ENCODE measurements around the gene FEM1A.
"Not testable (repeated sequence)": the region's sequence is repeated elsewhere in the genome, so short reads cannot be mapped to it uniquely, and the experiment has no call there.

The FEM1A gene

GRCh38 chr19:4814625-4815425, 23.3 kb downstream of the FEM1A start:
- DNase-seq = no peak

GRCh38 chr19:4815426-4816201, 24.1 kb downstream of the FEM1A start:
- peak; percentile 96 for DNase-seq

GRCh38 chr19:4816202-4816949, 24.8 kb downstream of the FEM1A start:
- peak in 1 of 2 experiments; percentile 5 for DNase-seq

GRCh38 chr19:4816950-4817278, 25.4 kb downstream of the FEM1A start:
- no peak for DNase-seq

GRCh38 chr19:4817467-4818277, 26.1 kb downstream of the FEM1A start:
- DNase-seq = no peak

- DNase-seq = no peak
Observed at GRCh38 chr19:4821265-4821664, 29.7 kb downstream of the FEM1A start.

- not testable (repeated sequence) for DNase-seq
Observed at GRCh38 chr19:4822354-4822753, 30.8 kb downstream of the FEM1A start.

- no peak for DNase-seq
Observed at GRCh38 chr19:4823577-4823976, 32.0 kb downstream of the FEM1A start.

GRCh38 chr19:4829001-4829712, 37.6 kb downstream of the FEM1A start:
- no peak for DNase-seq

- DNase-seq = no peak
Observed at GRCh38 chr19:4830332-4830731, 38.8 kb downstream of the FEM1A start.

- DNase-seq = no peak
Observed at GRCh38 chr19:4830768-4831265, 39.3 kb downstream of the FEM1A start.

- peak in 1 of 2 experiments; percentile 32 for DNase-seq
Observed at GRCh38 chr19:4831304-4831978, 39.9 kb downstream of the FEM1A start, which contains the start of gene TICAM1. TICAM1 (minus strand) TSS chr19:4831712; CDS start chr19:4818377, 13,335 bp downstream.

- DNase-seq = not testable (repeated sequence)
Observed at GRCh38 chr19:4831979-4832340, 40.4 kb downstream of the FEM1A start.

- no peak for DNase-seq
Observed at GRCh38 chr19:4832776-4833175, 41.2 kb downstream of the FEM1A start.

- no peak for DNase-seq
Observed at GRCh38 chr19:4839192-4839591, 47.7 kb downstream of the FEM1A start.

GRCh38 chr19:4843647-4843965, 52.1 kb downstream of the FEM1A start:
- no peak for DNase-seq

- no peak for DNase-seq
Observed at GRCh38 chr19:4844348-4845179, 53.0 kb downstream of the FEM1A start.

- DNase-seq = not testable (repeated sequence)
Observed at GRCh38 chr19:4845975-4846374, 54.4 kb downstream of the FEM1A start.

- no peak for DNase-seq
Observed at GRCh38 chr19:4847190-4847973, 55.8 kb downstream of the FEM1A start.
